Activated CD4-positive, alpha-beta T cell treated with anti-CD3 and anti-CD28 coated beads, Interleukin-2, amount 50 U/mL, for 1 hour (primary cell): Measurements from ENCODE around the gene PLEKHG1.

Experiments used
- DNase-seq: peaks from one replicate; pipeline ENCODE4 v3.0.0-alpha.2; 2020

The PLEKHG1 gene

DNA sequence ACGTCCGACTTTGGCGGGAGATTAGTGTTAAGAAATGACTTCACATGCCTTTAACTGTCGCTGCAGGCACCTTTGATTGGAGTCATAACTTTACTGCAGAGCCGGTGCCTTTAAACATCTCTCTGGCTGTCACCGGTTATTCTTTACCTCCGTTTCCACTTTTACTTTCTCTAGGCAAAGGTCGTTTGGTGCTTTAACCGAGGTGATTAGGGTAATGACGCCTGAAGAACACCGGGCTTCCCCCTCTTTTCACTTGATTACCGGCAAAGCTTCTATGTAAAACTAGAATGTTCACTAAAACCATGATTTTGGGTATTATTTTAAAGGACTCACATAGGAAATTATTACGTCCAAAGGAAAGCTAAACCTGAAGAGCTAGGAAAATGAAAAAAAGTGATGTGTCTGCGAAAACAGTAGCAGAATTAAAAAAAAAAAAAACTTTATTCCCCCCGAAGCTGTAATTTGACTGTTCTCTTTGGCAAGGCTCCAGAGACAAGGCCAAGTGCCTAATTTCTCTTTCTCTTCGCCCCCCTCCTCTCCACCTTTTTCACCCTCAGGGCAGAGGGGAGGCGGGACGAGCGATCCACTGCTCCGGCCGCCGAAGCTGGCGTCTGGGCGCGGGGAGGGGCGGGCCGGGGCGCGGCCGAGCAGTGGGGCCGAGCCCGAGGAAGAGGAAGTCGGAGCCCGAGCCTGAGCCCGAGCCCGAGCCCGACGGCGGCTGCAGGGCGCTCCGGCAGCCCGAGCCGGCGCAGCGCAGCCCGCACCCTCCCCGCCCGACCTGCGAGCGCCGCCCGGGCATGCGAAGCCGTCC, at the start of gene PLEKHG1:
Gene PLEKHG1 (plus strand): TSS at position 687 of the 811 bp plus-strand sequence. CDS start 133,797 bp downstream, outside the sequence.
- DNase-seq, result peak; percentile 41

DNA sequence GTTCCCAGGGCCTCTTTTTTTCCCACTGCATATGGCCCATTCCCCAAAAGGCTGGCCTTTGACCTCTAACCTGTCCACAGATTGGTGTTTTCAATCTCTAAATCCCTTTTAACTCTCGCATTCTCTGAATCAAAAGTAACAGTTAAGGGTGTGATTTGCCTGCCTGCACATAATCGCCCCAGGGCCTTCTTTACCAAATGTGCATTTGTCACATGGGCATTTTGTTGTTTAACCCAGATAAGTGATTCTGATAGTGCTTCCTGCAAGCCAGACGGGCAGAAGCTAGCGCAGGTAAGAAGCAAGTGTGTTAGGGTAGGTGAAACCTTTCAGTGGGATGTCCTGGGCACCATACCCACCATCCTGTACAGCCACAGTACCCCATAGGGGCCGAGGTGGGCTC, 49.4 kb upstream of the PLEKHG1 start:
- no peak for DNase-seq

DNA sequence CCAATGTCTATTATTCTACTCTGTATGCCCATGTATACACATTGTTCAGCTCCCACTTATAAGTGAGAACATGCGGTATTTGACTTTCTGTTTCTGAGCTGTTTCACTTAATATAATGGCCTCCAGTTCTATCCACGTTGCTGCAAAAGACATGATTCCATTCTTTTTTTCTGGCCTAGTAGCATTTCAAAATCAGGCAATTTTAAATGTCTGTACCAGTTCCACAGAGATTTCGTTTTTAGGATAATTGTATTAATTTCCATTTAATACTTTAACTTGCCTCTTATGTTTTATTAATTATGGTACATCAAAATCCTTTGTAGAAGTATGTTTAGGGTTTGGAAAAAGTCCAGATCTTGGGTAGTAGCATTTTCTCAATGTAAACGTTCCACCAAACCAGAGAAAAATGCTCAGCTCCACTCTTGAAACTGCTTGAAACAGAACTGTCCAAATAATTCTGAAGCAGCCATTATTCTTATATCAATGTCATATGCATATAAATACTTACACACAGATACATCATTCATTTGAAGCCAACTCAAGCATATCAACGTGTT, 42.6 kb upstream of the PLEKHG1 start:
- DNase-seq, result no peak

DNA sequence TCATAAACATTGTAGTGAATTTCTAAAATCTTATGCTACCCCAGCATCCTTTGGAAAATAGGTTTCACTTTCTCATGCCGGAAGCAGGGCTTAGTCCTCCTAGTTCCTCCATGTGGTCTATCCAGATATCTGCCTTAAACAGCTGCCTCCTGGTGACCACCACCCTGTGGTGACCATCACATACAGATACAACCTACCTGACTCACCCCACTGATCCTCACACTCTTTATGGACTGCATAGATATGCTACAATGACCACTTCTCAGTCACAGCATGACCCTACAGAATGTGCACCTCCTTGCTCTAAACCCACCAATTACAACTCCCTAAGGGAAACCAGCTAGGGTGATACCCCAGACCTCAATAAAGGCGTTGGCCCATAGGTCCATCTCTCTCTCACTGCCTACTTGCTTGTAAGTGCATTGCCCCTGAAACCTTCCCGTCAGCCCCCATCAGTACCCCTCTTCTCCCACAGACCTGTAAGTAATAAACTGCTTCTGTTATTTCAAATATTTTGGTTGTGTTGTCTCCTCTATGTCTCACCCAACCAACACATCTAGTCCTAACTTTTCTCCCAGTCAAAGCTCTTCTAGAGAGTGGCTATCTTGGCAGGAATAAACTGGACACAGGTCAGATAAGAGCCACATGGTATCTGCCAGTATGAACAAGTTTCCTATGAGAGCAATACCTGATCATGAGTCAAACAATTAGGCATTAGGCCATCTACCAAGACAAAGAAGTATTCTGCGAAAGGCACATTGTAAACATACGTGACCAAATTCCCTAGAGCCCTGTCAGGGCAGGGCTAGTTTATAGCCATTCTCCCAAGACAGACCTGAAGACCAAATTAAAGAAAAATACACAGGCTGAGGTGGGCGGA, 39.4 kb upstream of the PLEKHG1 start:
- DNase-seq, result no peak

DNA sequence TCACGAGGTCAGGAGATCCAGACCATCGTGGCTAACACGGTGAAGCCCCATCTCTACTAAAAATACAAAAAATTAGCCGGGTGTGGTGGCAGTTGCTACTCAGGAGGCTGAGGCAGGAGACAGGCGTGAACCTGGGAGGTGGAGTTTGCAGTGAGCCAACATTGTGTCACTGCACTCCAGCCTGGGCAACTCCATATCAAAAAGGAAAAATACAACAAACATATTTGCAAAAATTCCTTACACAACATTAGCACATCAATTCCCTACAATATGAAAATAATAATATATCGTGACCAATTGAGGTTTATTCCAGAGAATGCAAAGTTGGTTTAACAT, 38.8 kb upstream of the PLEKHG1 start:
- DNase-seq, result no peak

DNA sequence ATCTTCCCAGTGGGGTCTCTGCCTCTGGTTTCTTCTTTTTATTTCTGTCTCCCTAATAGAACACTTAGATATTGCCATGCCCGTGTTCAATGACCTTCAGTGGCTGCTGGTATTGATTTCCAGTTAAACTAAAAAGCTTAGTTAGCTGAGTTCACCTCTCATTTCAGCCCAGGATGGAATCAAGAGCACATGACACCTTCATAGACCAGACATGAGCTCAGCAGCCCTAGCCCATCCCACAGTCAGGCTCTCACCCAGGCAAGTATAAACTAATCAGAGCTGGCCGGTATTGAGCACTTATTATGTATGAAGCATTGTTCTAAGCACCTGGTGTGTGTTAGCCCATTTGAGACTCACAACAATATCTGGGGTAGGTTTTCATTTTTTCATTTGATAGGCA, 33.7 kb upstream of the PLEKHG1 start:
- DNase-seq, result no peak

DNA sequence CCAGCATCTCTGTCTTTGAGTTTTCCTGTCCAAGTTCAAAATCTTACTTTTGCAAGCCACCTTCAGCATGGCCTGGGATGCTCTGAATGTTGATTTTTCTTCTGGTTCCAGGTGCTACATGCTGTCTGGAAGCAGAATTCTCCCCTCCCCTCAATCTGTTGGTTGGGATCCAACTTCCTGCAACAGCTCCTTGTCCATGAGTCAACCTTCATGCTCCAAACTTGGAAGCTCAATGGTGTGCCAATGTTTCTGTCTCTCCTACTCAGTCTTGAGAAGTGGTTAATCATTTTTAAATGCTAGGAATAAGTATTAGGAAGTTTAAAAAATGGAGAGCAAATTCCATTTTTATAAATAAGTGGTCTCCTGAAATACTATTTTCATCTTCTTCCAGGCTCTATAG, 33.2 kb upstream of the PLEKHG1 start:
- no peak for DNase-seq

DNA sequence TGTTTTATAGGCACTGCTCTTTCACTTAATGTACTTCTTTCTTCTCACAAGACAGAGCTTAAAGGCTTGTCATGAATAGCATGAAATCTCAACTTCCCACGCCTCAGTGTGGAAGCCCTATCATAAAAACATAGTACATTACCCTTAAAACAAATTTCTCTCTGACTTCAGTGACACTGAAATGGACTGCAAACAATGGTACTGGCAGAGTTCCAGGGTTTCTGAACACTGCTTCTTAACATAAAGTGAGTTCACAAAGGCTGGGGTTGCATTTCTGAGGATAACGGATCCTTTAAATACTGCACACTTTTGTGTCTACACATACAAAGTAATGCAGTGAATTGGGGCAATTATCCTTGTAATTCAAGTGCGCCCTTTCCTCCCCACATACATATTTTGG, 32.3 kb upstream of the PLEKHG1 start:
- no peak for DNase-seq

DNA sequence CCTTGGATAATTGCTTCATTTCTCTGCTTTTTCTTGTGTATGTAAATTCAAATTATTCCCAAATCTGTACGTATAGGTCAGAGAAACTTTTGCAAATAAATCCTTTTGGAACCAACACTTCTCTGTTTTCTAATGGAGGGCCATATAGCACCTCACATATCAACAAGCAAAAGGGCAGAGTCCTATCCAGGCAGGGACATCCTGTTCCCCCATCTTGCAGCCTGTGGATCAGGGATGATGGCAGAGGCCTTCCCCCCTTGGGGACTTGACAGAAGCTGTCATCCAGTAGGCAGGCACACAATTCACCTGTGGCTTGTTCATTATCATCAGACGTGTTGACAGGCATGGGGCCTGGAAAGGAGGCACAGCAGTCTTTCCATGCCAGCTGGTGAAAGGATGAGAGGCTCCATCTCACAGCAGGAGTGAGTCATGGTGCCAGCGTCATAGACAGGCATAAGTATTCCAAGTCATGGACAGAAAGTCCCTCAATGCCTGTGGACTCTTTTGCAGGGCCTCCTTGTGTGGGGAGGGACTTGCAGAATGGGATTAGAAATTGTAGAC, 31.8 kb upstream of the PLEKHG1 start:
- no peak for DNase-seq

DNA sequence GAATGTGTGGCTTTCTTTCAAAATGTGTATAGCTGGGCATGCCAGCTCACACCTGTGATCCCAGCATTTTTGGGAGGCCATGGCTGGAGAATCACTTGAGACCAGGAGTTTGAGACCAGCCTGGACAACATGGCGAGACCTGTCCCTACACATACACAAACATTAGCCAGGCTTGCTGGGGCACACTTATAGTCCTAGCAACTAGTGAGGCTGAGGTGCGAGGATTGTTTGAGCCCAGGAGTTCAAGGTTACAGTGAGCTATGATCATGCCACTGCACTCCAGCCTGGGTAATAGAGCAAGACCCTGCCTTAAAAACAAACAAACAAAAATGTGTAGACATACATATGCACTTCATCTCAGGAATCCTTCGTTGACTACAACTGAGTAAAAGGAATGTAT, 31.1 kb upstream of the PLEKHG1 start:
- DNase-seq, result no peak

DNA sequence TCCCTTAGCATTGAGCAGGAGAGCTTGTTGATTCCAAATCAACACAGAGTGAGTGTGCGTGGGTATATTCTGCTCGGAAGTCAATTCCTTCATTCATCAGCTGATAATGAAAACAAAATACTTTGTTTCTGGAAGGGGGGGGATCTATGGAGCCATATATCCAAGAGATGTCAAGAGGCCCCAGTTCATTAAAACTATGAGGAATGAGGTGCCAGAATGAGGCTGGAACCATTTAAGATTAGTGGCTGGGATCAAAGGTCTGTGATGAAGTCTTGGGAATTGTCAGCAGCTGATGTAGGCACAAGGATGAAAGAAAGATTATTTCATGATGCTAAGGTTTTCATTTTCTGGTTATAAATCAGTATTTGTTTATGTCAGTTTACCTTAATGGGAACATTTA, 30.5 kb upstream of the PLEKHG1 start:
- DNase-seq, result no peak

DNA sequence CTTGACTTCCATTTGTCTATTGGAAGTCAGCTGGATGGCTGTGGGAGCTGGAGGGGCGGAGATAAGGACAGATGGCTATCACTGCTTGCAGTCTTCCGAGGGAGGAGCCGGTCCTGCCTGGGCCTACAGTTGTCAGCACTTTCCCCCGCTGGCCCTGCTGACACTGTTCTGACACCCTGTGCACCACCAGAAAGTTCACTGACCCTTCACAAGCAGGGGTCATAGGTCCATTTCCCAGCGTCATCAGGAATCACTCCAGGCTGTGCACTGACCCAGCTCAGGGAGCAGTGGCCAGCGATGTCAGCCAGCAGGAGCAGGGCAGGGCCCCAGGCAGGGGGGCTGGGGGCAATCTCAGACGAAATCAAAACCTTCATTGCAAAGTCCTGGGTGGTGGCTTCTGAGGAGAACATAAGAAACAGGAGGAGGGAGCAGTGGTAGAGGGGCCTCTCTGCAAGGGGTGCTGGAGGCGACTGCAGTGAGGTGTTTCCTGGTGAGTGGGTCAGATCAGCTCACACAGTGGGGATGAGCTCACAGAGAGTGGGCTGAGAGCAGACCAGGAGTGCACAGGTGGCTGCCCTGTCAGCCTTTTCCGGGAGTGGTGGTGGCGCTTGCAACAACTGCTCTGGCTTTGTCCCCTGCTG, 26.5 kb upstream of the PLEKHG1 start:
- no peak for DNase-seq

DNA sequence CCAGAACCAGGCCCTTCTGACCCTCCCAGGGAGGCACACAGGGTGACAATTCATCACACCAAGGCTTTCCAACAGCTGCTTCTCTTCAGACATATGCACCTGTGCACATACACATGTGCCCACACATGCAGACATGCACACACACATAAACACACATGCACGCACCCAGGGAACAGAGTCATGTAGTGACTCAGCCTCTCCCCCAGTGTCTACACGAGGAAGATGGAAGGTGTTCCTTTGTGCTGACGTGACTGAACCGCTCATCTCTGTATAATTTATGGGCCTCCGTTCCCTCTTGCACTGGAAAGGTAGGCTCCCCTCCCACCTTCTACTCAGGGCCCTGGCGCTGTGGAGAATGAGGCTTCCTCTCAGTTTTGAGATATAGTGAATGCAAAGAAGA, 23.8 kb upstream of the PLEKHG1 start:
- no peak for DNase-seq

DNA sequence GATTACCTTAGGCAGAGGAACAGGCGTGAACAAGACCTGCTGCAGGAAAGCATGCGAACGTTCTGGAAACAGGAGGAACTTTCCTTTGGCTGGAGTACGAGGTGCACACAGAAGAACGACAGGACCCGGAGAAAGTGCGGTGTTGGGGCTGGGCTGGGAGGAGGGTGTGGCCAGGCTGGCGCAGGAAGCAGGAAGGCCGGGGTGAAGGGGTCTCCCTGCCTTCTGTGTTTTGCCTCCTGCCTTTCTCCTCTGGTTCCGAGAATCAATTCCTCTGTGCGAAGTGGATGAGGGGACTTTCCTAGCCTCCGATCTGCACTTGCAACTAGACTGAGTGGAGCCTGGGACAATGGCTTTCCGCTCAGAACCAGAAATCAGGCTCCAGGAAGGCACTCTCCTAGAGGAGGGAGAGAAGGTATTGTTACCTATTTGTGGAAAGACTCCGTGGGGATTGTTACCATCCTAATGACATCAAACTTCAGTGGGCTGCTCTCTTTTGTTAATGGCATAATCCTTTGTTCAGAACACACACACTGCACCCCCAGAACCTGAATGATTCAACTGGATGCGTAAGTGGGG, 22.9 kb upstream of the PLEKHG1 start:
- DNase-seq, result no peak

DNA sequence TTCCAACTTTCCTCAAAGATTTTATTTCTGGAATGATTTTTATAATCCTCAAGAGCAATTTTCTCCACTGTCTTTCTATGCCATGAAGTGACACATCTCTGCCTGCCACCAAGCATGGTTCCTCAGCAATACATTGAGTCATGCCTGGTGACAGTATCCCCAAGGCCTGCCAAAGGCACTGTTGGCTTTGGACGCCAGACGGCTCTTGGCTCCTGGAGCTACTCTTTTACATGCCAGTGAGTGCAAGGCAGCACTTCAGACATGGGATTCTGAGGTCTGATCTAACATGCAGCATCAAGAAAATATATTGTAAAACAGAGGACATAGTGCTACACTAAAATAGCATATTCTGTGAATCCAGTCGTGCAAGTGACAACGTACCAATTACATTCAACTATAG, 20.1 kb upstream of the PLEKHG1 start:
- no peak for DNase-seq

DNA sequence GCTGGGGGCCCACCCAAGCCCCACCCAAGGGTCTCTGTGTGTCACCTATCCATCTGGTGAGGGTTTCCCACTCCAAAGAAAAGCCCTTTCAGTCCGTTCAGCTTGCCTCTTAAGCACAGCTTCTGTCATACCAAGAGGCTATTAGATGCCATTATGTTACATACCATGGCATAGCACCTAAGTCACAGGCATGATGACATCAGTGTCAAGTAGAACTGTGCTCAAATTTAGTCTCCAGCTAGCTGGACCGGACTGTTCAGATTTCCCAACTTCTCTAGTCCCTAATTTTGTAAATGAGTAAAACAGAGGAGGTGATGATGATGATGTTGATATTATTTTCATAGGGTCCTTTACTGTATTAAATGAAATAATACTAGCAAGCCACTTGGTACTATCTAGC, 19.2 kb upstream of the PLEKHG1 start:
- no peak for DNase-seq

DNA sequence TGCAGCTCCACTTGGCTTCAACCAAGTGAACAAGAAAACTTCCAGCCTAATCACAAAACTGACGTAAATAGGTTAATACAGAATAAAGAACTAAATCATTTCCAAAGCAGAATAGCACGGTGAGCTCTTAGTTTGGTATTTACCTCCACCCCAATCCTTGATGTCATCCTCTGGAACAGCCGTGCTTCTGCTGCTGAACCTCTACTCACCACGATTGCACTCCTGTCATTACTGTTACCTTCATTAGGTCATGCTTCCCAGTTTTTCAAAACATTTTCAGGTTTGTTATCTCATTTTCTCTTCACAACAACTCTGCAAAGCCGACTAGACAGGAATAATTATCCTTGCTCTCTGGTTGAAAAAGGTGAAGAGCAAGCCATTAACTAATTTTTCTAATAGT, 15.6 kb upstream of the PLEKHG1 start:
- DNase-seq, result no peak

DNA sequence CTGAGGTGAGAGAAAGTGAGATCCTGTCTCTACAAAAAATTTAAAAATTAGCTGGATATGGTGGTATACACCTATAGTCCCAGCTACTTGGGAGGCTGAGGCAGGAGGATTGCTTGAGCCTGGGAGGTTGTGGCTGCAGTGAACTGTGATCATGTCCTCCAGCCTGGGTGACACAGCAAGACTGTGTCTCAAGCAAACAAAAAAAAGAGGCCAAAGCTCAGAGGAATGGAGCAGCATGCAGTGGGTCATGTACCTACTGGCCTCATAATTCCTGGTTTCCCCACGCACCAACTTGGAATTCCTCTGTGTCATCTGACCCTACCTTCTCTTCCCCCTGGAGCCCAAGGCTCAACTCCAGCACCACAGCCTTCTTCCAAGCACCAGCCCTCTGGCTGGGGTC, 15.1 kb upstream of the PLEKHG1 start:
- no peak for DNase-seq

DNA sequence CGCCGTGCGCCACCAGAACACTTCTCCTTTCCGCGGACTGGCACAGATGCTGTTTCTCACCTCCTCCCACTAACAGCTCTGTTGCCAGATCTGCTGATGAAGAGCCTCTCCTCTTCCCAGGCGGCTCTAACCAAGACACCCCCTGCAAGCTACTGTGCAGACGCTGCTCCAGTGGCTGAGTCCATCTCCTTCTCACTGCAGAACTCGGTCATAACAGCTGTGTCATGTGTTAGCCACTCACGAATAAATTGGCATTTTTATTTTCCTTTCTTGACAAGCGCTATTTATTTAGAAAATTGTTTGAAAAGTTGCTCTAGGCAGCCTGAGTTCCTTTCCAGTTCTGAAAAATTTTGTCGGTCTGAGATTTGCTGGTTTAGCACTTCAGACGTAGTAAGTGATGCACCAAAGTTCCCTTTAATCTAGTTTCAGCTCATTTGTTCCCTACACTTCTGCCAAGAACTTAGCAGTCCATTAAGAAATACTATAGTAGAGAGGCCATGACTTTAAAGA, 12.8 kb upstream of the PLEKHG1 start:
- no peak for DNase-seq

DNA sequence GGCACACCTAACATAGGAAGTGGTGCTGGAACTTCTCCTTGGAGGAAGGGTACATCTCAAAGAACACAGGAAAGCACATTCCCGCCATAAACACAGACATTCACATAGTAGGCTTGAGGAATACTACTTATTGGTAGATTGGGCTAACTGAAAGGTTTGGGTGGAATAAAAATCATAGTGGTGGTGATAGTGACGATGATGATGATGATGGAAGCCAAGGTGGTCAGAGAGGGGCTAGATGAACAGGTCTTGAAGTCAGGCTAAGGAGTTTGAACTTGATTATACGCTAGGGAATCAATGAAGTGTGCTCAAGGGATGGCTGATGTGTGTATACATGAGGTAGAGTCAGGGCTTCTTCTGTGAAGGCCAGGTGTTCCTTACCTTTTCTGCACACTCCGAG, 12.0 kb upstream of the PLEKHG1 start:
- no peak for DNase-seq

DNA sequence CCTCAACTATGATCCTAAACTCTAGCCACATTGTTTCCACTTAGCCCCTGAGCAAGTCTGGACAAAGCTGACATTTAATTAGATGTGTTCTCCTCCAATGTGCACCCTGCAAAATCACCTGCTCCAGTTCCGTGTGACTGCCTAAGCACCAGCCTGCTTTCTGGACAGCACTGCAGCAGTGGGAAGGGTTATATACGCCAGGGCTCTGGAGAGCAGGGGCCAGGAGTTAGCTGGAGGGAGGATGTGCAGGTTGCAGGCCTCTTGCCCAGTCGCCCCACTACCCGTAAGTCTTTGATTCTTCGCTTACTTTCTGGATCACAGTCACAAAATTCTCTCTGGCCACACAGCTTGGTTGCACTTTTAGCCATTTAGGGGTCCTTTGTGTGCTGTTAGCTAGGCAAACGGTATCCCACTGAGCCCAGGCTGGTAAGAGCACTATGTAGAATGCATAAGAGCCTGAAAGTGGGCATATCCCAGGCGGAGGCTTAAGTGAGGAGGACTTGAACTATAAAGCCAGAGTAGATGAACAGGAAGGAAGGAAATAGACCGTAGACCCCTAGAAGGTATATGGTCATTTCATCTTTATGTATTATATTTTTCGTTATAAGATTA, 10.7 kb upstream of the PLEKHG1 start:
- no peak for DNase-seq

DNA sequence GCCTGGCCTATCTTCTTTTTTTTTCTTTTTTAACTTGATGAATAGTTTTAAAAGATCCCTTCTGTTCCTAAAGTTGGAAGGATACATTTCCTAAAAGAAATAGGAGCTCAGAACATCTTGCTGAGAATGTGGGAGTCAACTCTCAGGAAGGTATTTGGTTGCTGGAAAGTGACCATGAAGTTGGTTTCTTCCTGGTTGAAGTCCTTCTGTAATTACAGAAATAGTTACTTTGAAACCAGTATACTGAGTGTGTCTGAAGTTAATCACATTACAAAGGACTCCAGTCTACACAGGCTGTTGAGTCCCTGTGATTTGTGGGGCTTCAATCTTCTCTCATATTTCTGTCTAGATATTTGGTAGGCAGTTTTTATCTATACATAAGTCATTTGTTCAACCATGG, 9.8 kb upstream of the PLEKHG1 start:
- DNase-seq, result no peak
